Hepatocyte (in vitro differentiated cells): ENCODE results near the gene IRF7.

Source experiments
- EZH2 ChIP-seq: fragments of 200-600 bp; sonication (generic); IDR thresholded peaks from 2 replicates; pipeline ENCODE4 v1.6.1; 2016; ENCODE audit warnings: antibody characterized with exemption, mild to moderate bottlenecking, borderline replicate concordance
- EZH2phosphoT487 ChIP-seq: fragments of 200-600 bp; sonication (generic); IDR thresholded peaks from one replicate; pipeline ENCODE4 v1.6.1; 2018; ENCODE audit warnings: antibody characterized with exemption, mild to moderate bottlenecking, low read depth, moderate library complexity; ENCODE audit not compliant: unreplicated experiment, severe bottlenecking
- TF ChIP-seq, protein P1 (sequence below): fragments of 200-600 bp; sonication (generic); IDR thresholded peaks from 2 replicates; pipeline ENCODE4 v1.5.1; 2016; ENCODE audit warnings: antibody characterized with exemption, mild to moderate bottlenecking; ENCODE audit not compliant: poor library complexity

DNA sequence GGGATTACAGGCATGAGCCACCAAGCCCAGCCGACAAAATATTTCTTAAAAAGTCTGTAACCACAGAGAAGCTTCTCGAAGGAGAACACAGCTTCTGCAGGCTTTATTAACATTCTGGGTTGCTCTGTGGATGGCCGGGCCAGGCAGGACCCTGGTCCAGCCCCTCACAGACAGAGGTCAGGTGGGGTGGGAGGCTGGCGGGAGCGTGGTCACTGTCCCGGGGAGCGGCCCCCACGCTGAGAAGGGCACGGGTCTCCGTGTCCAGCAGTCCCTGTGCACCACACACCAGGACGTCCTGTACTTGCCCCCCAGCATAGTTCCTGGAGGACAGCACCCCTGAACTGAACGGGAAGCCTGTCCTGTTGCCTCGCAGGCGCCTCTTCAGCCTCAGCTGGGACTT is 40.7 kb upstream of the IRF7 start:
- TF ChIP-seq, protein P1, sequence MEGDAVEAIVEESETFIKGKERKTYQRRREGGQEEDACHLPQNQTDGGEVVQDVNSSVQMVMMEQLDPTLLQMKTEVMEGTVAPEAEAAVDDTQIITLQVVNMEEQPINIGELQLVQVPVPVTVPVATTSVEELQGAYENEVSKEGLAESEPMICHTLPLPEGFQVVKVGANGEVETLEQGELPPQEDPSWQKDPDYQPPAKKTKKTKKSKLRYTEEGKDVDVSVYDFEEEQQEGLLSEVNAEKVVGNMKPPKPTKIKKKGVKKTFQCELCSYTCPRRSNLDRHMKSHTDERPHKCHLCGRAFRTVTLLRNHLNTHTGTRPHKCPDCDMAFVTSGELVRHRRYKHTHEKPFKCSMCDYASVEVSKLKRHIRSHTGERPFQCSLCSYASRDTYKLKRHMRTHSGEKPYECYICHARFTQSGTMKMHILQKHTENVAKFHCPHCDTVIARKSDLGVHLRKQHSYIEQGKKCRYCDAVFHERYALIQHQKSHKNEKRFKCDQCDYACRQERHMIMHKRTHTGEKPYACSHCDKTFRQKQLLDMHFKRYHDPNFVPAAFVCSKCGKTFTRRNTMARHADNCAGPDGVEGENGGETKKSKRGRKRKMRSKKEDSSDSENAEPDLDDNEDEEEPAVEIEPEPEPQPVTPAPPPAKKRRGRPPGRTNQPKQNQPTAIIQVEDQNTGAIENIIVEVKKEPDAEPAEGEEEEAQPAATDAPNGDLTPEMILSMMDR = no peak
- no peak for TF ChIP-seq EZH2
- no peak for TF ChIP-seq EZH2phosphoT487
